Measurements from ENCODE around the gene SPTBN5. TPM values are rescaled to one million over a fixed set of nuclear protein-coding genes. Genes with fewer than 3 reads are reported as not detected.

SPTBN5 gene
- total RNA-seq, 3 donors from 2014 or later (not counting 1 experiment from before 2014, with no cell fraction given), result 4.1 to 6.0 (median 5.2) TPM

DNA sequence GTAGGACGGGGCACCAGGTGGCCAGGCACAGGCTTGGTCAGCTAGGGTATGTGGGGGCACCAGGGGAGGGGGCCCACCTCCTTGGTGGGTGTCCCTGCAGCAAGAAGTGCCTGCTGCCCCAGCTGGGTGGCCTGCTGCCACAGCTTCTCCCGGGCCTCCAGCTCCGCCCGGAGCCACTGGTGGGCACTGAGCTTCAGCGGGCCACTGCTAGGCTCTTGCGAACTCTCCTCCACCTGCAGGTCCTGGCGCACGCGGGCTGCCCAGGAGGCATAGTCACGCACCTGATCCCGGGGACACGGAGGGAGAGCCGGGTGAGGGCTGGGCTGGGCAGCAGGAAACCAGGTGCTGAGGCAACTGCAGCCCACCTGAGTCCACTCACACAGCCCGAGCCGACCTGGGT is 25.5 kb downstream of the SPTBN5 start:
- Mint-ChIP-seq H3K4me1 (peaks cover 0 to 15% of the 10 kb centered on the region in 2 donors), H3K27ac (peak overlapping the region in 1 of 2 donors; percentile 17), H3K4me3 (no peak overlapping the region), H3K27me3 (ENCODE audit: low read depth in 2 of 2) (no peaks in the 10 kb centered on the region), H3K9me3 (no peaks in the 10 kb centered on the region), H3K36me3 (no peaks in the 10 kb centered on the region)
- Histone ChIP-seq H3K4me1 (ENCODE audit: control insufficient read depth, insufficient read depth, low read length) (peaks cover 5% of the 10 kb centered on the region), H3K4me3 (ENCODE audit: low read length) (no peak overlapping the region), H3K27me3 (ENCODE audit: control insufficient read depth, insufficient read depth, low read length) (no peaks in the 10 kb centered on the region), H3K36me3 (ENCODE audit: control insufficient read depth, insufficient read depth, low read length) (no peaks in the 10 kb centered on the region), H3K9me3 (ENCODE audit: control insufficient read depth, insufficient read depth, low read length) (no peaks in the 10 kb centered on the region), H3K27ac (ENCODE audit: low read length) (no peak overlapping the region)
- intact Hi-C loops (cut with micrococcal nuclease), result no loop called here
- no peak for DNase-seq
- 95% methylated on average over 15 of the region's 15 CpGs for WGBS (ENCODE audit: insufficient coverage)
- no peak for ATAC-seq
- TF ChIP-seq, protein P1, sequence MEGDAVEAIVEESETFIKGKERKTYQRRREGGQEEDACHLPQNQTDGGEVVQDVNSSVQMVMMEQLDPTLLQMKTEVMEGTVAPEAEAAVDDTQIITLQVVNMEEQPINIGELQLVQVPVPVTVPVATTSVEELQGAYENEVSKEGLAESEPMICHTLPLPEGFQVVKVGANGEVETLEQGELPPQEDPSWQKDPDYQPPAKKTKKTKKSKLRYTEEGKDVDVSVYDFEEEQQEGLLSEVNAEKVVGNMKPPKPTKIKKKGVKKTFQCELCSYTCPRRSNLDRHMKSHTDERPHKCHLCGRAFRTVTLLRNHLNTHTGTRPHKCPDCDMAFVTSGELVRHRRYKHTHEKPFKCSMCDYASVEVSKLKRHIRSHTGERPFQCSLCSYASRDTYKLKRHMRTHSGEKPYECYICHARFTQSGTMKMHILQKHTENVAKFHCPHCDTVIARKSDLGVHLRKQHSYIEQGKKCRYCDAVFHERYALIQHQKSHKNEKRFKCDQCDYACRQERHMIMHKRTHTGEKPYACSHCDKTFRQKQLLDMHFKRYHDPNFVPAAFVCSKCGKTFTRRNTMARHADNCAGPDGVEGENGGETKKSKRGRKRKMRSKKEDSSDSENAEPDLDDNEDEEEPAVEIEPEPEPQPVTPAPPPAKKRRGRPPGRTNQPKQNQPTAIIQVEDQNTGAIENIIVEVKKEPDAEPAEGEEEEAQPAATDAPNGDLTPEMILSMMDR (IDR thresholded peaks at IDR 0.05), result no peak

DNA sequence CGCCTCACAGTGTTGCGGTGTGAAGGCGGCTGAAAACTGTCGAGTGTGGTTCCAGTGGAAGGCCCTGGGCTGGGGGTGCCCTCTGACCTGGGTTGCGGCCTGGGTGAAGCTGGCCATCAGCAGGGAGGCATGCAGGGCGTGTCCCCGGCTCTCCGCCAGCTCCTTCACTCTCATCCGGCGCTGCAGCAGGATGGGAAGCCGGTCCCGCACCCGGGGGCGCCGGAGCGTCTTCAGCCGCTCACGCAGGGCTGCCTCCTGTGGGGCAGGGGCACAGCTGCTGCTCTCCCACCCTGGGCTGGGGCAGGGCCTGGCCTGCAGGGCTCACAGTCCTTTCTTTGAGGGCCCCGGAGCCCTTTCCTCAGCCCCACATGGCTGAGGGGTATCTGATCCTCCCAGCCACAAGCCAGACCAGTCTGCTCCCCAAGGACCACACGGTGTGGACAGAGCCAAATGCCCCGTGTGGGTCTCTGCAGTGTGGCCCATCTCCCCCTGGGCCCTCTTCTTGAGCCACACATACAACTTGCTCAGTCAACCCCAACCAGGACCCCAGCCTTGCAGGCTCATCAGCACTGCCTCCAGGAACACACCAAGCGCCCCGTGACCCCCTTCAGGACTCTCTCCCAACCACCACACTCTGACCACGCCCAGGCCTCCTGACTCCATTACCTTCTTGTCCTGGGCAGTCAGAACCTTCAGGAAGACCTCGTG is 26.8 kb downstream of the SPTBN5 start:
- H3K27ac Mint-ChIP-seq, result peak overlapping the region in 1 of 2 donors; percentile 6
- ATAC-seq, result no peak
- no peaks in the 10 kb centered on the region for H3K27me3 Mint-ChIP-seq (ENCODE audit: low read depth in 2 of 2)
- intact Hi-C loops (cut with micrococcal nuclease), result no loop called here
- no peaks in the 10 kb centered on the region for H3K36me3 Mint-ChIP-seq
- H3K4me3 ChIP-seq (ENCODE audit: low read length), result no peak overlapping the region
- DNase-seq, result no peak
- TF ChIP-seq, protein P1 (IDR thresholded peaks at IDR 0.05), result no peak
- no peaks in the 10 kb centered on the region for H3K9me3 ChIP-seq (ENCODE audit: control insufficient read depth, insufficient read depth, low read length)
- H3K36me3 ChIP-seq (ENCODE audit: control insufficient read depth, insufficient read depth, low read length), result no peaks in the 10 kb centered on the region
- H3K4me1 ChIP-seq (ENCODE audit: control insufficient read depth, insufficient read depth, low read length), result peaks cover 15% of the 10 kb centered on the region
- H3K4me1 Mint-ChIP-seq, result peaks cover 0 to 15% of the 10 kb centered on the region in 2 donors
- WGBS (ENCODE audit: insufficient coverage), result 88% methylated on average over 25 of the region's 25 CpGs
- H3K4me3 Mint-ChIP-seq, result no peak overlapping the region
- H3K27ac ChIP-seq (ENCODE audit: low read length), result no peak overlapping the region
- H3K27me3 ChIP-seq (ENCODE audit: control insufficient read depth, insufficient read depth, low read length), result no peaks in the 10 kb centered on the region
- H3K9me3 Mint-ChIP-seq, result no peaks in the 10 kb centered on the region

DNA sequence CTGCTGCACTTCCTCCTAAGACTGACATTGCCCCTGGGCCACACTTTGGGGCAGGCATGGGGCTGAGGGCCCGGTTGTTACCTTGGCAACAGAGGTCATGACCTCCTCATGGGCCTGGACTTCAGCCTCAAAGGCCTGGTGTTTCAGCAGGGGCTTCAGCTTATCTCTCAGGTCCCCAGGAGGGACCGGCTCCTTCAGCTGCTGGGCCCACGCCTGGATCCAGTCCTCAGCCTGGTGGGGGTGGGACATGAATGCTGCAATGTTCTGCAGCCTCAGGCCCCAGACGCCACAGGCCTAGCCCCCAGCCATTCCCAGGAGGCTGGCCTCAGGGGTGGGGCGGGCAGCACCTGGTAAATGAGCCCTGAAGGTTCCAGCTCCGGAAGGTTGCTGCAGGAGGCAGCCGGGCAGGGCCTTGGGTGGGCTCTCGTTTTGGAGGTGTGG is 27.6 kb downstream of the SPTBN5 start:
- Histone ChIP-seq H3K4me3 (ENCODE audit: low read length) (no peak overlapping the region), H3K27me3 (ENCODE audit: control insufficient read depth, insufficient read depth, low read length) (no peaks in the 10 kb centered on the region), H3K4me1 (ENCODE audit: control insufficient read depth, insufficient read depth, low read length) (peaks cover 15% of the 10 kb centered on the region), H3K9me3 (ENCODE audit: control insufficient read depth, insufficient read depth, low read length) (no peaks in the 10 kb centered on the region), H3K27ac (ENCODE audit: low read length) (no peak overlapping the region), H3K36me3 (ENCODE audit: control insufficient read depth, insufficient read depth, low read length) (no peaks in the 10 kb centered on the region)
- no peak overlapping the region for H3K4me3 Mint-ChIP-seq
- peaks cover 0 to 14% of the 10 kb centered on the region in 2 donors for H3K4me1 Mint-ChIP-seq
- 91% methylated on average over 8 of the region's 8 CpGs for WGBS (ENCODE audit: insufficient coverage)
- TF ChIP-seq, protein P1 (IDR thresholded peaks at IDR 0.05), result no peak
- no peaks in the 10 kb centered on the region for H3K36me3 Mint-ChIP-seq
- no peak overlapping the region for H3K27ac Mint-ChIP-seq
- no peak for DNase-seq
- no peak for ATAC-seq
- intact Hi-C loops (cut with micrococcal nuclease), result no loop called here
- no peaks in the 10 kb centered on the region for H3K9me3 Mint-ChIP-seq
- no peaks in the 10 kb centered on the region for H3K27me3 Mint-ChIP-seq (ENCODE audit: low read depth in 2 of 2)
